NB4 (cell line): ENCODE data around the gene RAB25.

Experiments used
- DNase-seq: peaks from one replicate; pipeline ENCODE4 v3.0.0; 2010; ENCODE audit warnings: low read depth
- H3K4me3 ChIP-seq: one replicate; pipeline ENCODE4 v1.5.1; 2011; ENCODE audit warnings: mild to moderate bottlenecking, low read depth, low read length, moderate library complexity
- MYC ChIP-seq: IDR thresholded peaks from 2 replicates; pipeline ENCODE4 v1.6.1; 2011; ENCODE audit warnings: low read depth, low read length
- POLR2A ChIP-seq: IDR thresholded peaks from 2 replicates; pipeline ENCODE4 v1.6.1; 2011; ENCODE audit warnings: mild to moderate bottlenecking; ENCODE audit not compliant: insufficient read length; ENCODE audit errors: extremely low read depth
- TF ChIP-seq, protein P1 (sequence below): IDR thresholded peaks from 2 replicates; pipeline ENCODE4 v1.6.1; 2011; ENCODE audit warnings: low read depth, low read length
- TF ChIP-seq, protein P2 (sequence below): IDR thresholded peaks from one replicate; pipeline ENCODE4 v1.5.1; 2012; ENCODE audit warnings: low read depth, low read length

The RAB25 gene

DNA sequence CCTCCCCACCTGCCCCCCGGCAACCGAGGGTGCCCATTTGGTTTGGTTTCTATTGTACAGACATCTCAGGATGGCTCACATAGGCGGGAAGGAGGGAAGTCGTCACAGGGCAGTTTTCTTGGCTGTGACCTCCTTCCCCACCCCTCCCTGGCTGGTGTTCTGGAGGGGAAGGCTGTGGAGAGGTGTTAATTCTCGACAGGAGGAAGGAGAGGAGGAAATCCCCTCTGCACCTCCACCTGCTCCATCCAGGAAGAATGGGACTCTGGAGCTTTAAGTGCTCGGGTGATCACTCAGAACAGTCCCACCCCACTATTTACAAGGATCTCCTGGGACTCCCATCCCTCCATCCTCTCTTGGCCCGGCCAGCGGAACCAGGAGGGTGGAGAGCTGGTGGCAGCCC is 13.7 kb downstream of the RAB25 start:
- DNase-seq = no peak
- no peak for TF ChIP-seq POLR2A
- TF ChIP-seq MYC = no peak
- TF ChIP-seq, protein P1, sequence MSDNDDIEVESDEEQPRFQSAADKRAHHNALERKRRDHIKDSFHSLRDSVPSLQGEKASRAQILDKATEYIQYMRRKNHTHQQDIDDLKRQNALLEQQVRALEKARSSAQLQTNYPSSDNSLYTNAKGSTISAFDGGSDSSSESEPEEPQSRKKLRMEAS = no peak
- TF ChIP-seq, protein P2, sequence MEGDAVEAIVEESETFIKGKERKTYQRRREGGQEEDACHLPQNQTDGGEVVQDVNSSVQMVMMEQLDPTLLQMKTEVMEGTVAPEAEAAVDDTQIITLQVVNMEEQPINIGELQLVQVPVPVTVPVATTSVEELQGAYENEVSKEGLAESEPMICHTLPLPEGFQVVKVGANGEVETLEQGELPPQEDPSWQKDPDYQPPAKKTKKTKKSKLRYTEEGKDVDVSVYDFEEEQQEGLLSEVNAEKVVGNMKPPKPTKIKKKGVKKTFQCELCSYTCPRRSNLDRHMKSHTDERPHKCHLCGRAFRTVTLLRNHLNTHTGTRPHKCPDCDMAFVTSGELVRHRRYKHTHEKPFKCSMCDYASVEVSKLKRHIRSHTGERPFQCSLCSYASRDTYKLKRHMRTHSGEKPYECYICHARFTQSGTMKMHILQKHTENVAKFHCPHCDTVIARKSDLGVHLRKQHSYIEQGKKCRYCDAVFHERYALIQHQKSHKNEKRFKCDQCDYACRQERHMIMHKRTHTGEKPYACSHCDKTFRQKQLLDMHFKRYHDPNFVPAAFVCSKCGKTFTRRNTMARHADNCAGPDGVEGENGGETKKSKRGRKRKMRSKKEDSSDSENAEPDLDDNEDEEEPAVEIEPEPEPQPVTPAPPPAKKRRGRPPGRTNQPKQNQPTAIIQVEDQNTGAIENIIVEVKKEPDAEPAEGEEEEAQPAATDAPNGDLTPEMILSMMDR = no peak
- no peak overlapping the region for H3K4me3 ChIP-seq

DNA sequence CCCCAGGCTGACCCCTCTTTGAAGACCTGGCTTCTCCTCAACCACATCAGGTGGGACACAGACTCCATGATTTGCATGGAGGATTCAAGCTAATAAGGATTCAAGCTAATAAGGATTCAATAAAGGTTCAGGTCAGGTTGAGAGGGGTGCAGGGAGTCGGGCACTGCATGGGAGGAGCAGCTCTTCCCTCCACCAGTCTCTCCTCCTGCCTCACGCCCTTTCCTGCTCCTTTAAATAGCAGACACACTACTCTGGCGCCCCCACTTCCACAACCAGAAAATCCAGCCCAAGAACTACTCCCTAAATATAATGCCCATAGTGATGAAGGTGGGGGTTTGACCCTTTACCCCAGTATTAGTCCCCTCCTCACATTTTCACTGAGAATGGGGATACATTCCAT is 14.2 kb downstream of the RAB25 start:
- DNase-seq = peak; percentile 38
- H3K4me3 ChIP-seq = no peak overlapping the region
- TF ChIP-seq, protein P2 = no peak

DNA sequence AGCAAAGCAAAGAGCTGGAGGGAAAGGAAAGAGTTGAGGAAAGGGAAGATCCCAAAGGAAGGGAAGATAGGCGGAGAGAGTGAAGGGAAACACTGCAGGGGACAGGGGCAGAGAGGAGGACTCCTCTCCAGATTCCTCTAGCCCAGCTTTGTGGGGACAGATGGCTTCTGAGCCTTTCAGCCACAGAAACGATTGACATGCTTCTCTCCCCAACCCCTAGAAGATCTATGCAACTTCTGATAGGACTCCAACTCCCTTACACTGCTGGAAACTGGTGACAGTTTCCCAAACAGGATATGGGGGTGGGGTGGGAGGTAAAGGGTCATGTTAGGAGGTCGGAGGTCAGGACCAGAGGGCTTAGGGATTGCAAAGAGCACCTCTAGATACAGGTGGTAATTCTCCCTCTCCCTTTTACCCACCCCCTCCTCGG is 14.8 kb downstream of the RAB25 start:
- no peak for DNase-seq
- H3K4me3 ChIP-seq = no peak overlapping the region
- TF ChIP-seq POLR2A = no peak
- TF ChIP-seq, protein P1 = no peak
- TF ChIP-seq MYC = no peak
- TF ChIP-seq, protein P2 = no peak

DNA sequence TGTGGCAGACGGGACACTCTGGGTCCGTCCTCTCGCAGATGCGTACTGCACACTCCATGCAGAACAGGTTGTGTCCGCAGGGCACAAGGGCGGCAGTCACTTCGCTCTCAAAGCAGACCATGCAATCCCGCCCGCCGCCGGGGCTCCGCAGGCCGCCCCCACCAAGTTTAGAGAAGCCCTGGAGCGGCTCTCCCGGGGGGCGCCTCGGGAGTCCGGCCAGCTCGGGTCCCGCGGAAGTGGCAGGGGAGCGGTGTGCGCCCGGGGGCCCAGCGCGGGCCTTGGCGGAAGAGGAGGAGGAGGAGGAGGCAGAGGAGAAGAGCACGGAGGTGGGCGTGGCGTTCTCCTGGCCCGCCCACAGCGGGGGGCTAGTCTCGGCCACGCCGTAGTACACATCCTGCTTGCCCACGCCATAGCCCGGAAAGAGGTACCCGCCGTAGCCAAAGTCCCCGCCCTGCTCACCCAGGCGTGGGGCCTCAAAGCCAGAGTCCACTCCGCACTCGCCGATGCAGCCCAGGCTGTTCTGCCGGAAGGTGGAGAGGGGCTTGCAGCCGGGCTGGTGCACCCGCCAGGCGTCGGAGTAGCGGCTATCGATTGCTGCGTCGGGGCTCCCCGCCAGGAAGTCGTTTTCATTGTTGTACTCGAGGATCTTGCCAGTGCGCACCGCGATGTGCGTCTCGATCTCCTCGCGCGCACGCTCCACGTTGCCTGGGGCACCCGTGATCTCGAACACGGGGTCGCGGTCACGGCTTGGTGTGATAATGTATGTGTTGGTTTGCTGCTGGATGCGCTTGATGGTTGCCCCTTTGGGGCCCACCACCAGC is 15.9 kb downstream of the RAB25 start:
- DNase-seq = no peak
- TF ChIP-seq, protein P1 = no peak
- TF ChIP-seq POLR2A = no peak
- TF ChIP-seq, protein P2 = no peak
- no peak for TF ChIP-seq MYC
- no peak overlapping the region for H3K4me3 ChIP-seq

DNA sequence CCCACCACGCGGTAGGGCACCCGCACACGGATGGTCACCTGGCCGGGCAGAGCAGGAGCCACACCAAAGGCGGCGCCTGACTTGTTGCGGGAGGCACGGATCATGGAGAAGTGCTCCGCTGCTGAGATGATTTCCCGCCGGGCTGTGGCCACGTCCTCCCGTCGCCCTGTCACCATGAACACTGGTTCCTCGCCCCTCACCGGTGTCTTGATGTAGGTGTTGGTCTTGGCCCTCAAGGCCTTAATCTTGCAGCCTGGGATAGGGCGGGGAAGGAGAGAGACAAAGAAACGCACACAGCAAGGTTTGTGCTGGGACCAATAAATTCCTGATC is 16.4 kb downstream of the RAB25 start:
- no peak overlapping the region for H3K4me3 ChIP-seq
- no peak for DNase-seq
- TF ChIP-seq POLR2A = no peak
- TF ChIP-seq, protein P2 = no peak
- no peak for TF ChIP-seq MYC
- TF ChIP-seq, protein P1 = no peak
